NOMO-1 treated with dmso at 0.1 percent for 144 hours (cell line): ENCODE measurements around the gene FUT1.
"Not testable (repeated sequence)": the region's sequence is repeated elsewhere in the genome, so short reads cannot be mapped to it uniquely, and the experiment has no call there.

Source experiments
- DNase-seq: peaks from one replicate; lab custom pipeline; 2025; ENCODE audit not compliant: unreplicated experiment; lab: John Stamatoyannopoulos, UW

The FUT1 gene

GRCh38 chr19:48768994-48769713 lies 16.7 kb upstream of the FUT1 start:
- peak; percentile 59 for DNase-seq

GRCh38 chr19:48768171-48768753 lies 15.8 kb upstream of the FUT1 start:
- not testable (repeated sequence) for DNase-seq

- not testable (repeated sequence) for DNase-seq
Measured at GRCh38 chr19:48765816-48766215, 13.4 kb upstream of the FUT1 start.

GRCh38 chr19:48760504-48761205 lies 8.2 kb upstream of the FUT1 start:
- DNase-seq, result no peak

- DNase-seq, result no peak
Measured at GRCh38 chr19:48757741-48758144, 5.3 kb upstream of the FUT1 start.

- DNase-seq, result no peak
Measured at GRCh38 chr19:48757089-48757675, 4.7 kb upstream of the FUT1 start.

GRCh38 chr19:48756686-48757085 lies 4.2 kb upstream of the FUT1 start:
- DNase-seq, result no peak

GRCh38 chr19:48756212-48756611 lies 3.8 kb upstream of the FUT1 start:
- DNase-seq, result no peak

- no peak for DNase-seq
Measured at GRCh38 chr19:48755787-48756186, 3.3 kb upstream of the FUT1 start.

GRCh38 chr19:48755084-48755641 lies 2.7 kb upstream of the FUT1 start, which contains the start of gene FGF21:
TSS of gene FGF21 (plus strand) at chr19:48755524. CDS start at chr19:48756237, 713 bp downstream.
- DNase-seq, result no peak

GRCh38 chr19:48751845-48752495 lies 471 bp downstream of the FUT1 start:
- DNase-seq, result no peak

- no peak for DNase-seq
Measured at GRCh38 chr19:48750771-48751504, 1.5 kb downstream of the FUT1 start.

GRCh38 chr19:48750351-48750750 lies 2.1 kb downstream of the FUT1 start:
- DNase-seq, result no peak

- no peak for DNase-seq
Measured at GRCh38 chr19:48749571-48750198, 2.8 kb downstream of the FUT1 start.

- DNase-seq, result peak; percentile 77
Measured at GRCh38 chr19:48746738-48747575, 5.5 kb downstream of the FUT1 start, which contains the start of gene IZUMO1. TSS of gene IZUMO1 (minus strand) at chr19:48746909. CDS start at chr19:48745859, 1,050 bp downstream.

- no peak for DNase-seq
Measured at GRCh38 chr19:48746110-48746509, 6.3 kb downstream of the FUT1 start.

GRCh38 chr19:48745208-48745995 lies 7.0 kb downstream of the FUT1 start:
- DNase-seq, result peak; percentile 44

- DNase-seq, result no peak
Measured at GRCh38 chr19:48742096-48742495, 10.3 kb downstream of the FUT1 start.
